GM19395 (cell line): Measurements from ENCODE around the gene ORC4.
"Not testable (repeated sequence)": the region's sequence is repeated elsewhere in the genome, so short reads cannot be mapped to it uniquely, and the experiment has no call there.

Source experiments
- ATAC-seq: cut with Tn5 transposase; IDR thresholded peaks from one replicate; pipeline ENCODE4 v1.9.1; 2021; ENCODE audit warnings: mild to moderate bottlenecking, moderate library complexity; ENCODE audit not compliant: unreplicated experiment

Gene ORC4

GRCh38 chr2:148021059-148021861 lies 723 bp upstream of the ORC4 start, which contains the start of gene MBD5:
TSS of gene MBD5 (plus strand) at chr2:148021091.
- peak; percentile 56 for ATAC-seq

- ATAC-seq, result no peak
Measured at GRCh38 chr2:148014616-148015015, 5.9 kb downstream of the ORC4 start.

- no peak for ATAC-seq
Measured at GRCh38 chr2:148013876-148014275, 6.7 kb downstream of the ORC4 start.

- ATAC-seq, result not testable (repeated sequence)
Measured at GRCh38 chr2:148008411-148008810, 12.1 kb downstream of the ORC4 start.

- ATAC-seq, result no peak
Measured at GRCh38 chr2:148007219-148007900, 13.2 kb downstream of the ORC4 start.

GRCh38 chr2:148006249-148007007 lies 14.1 kb downstream of the ORC4 start:
- ATAC-seq, result no peak

GRCh38 chr2:148002420-148002819 lies 18.1 kb downstream of the ORC4 start:
- ATAC-seq, result not testable (repeated sequence)

GRCh38 chr2:148000095-148000494 lies 20.4 kb downstream of the ORC4 start:
- ATAC-seq, result no peak

- ATAC-seq, result no peak
Measured at GRCh38 chr2:147999126-147999525, 21.4 kb downstream of the ORC4 start.

- ATAC-seq, result no peak
Measured at GRCh38 chr2:147998203-147998602, 22.3 kb downstream of the ORC4 start.

- no peak for ATAC-seq
Measured at GRCh38 chr2:147996828-147997227, 23.7 kb downstream of the ORC4 start.

GRCh38 chr2:147994965-147995364 lies 25.6 kb downstream of the ORC4 start:
- not testable (repeated sequence) for ATAC-seq

GRCh38 chr2:147989809-147990403 lies 30.6 kb downstream of the ORC4 start:
- ATAC-seq, result peak; percentile 89

GRCh38 chr2:147989102-147989501 lies 31.4 kb downstream of the ORC4 start:
- ATAC-seq, result no peak

GRCh38 chr2:147980940-147981528 lies 39.5 kb downstream of the ORC4 start:
- no peak for ATAC-seq

GRCh38 chr2:147977679-147978078 lies 42.9 kb downstream of the ORC4 start:
- ATAC-seq, result no peak

- no peak for ATAC-seq
Measured at GRCh38 chr2:147976102-147976501, 44.4 kb downstream of the ORC4 start.

GRCh38 chr2:147968571-147968970 lies 52.0 kb downstream of the ORC4 start:
- no peak for ATAC-seq

- ATAC-seq, result no peak
Measured at GRCh38 chr2:147952118-147952517, 68.4 kb downstream of the ORC4 start.

- ATAC-seq, result no peak
Measured at GRCh38 chr2:147945660-147946059, 74.9 kb downstream of the ORC4 start.

GRCh38 chr2:147939313-147939712 lies 81.2 kb downstream of the ORC4 start:
- no peak for ATAC-seq
